K562 (cell line): ENCODE data around the gene LMBR1. TPM values are rescaled to one million over a fixed set of nuclear protein-coding genes. Genes with fewer than 3 reads are reported as not detected.

Experiments
- ATAC-seq: fragments of 200-7000 bp; cut with Tn5 transposase; 3 replicates; pipeline ENCODE4 v1.9.1; 2020; ENCODE audit warnings: moderate library complexity
- BruUV-seq: library from RNA; stranded (reverse); fragments of 400-500 nt; replicated peaks from 2 replicates; lab custom pipeline; 2021; lab: Mats Ljungman, UMichigan
- CTCF ChIA-PET: fragments of 300-600 bp; formaldehyde crosslinking; extraction: SDS; loops from one replicate; lab custom pipeline; 2021; ENCODE audit warnings: low intra/inter-chr PET ratio; lab: Yijun Ruan, JAX
- POLR2A ChIA-PET: fragments of 300-600, 350-650 bp; sonication (Branson Sonifier 250); formaldehyde crosslinking; extraction: SDS; loops from one replicate; lab custom pipeline; 2021; ENCODE audit warnings: antibody characterized with exemption, inconsistent platforms; lab: Yijun Ruan, JAX
- DNase-seq, 4 experiments: peaks; one replicate each; pipeline versions ENCODE4 v3.0.0 to v3.0.0-alpha.2; 2011 to 2018; ENCODE audit warnings: low spot score in 3 of 4, mixed read lengths in 3 of 4; ENCODE audit errors: extremely low read depth in 1 of 4
- FAIRE-seq: peaks from 2 replicates; lab custom pipeline; 2011; peaks lifted over from hg19 to GRCh38; lab: Jason Lieb, UNC
- H2AFZ ChIP-seq: 2 replicates; pipeline ENCODE4 v1.6.0; 2011; ENCODE audit warnings: low read depth, low read length, control low read depth, inconsistent platforms
- H3K27ac ChIP-seq: fragments of 200-600 bp; 3 replicates; pipeline ENCODE4 v1.8.0; 2011; ENCODE audit warnings: low read depth, mild to moderate bottlenecking, control low read depth, inconsistent platforms, low read length, moderate library complexity, mixed read lengths; ENCODE audit errors: extremely low read depth
- H3K27me3 ChIP-seq, 2 experiments: fragments of 300-600 bp in 1 of 2; 2 replicates in 1 of 2; 3 replicates in 1 of 2; pipeline versions ENCODE4 v1.6.0 to v1.8.0; 2011; ENCODE audit warnings: inconsistent platforms in 2 of 2, low read length in 2 of 2, mild to moderate bottlenecking in 1 of 2, mixed read lengths in 1 of 2, moderate library complexity in 1 of 2; ENCODE audit not compliant: control insufficient read depth in 2 of 2, insufficient read depth in 2 of 2
- H3K36me3 ChIP-seq: fragments of 300-600 bp; 3 replicates; pipeline ENCODE4 v1.8.0; 2011; ENCODE audit warnings: mild to moderate bottlenecking, low read length, inconsistent platforms; ENCODE audit not compliant: control insufficient read depth, insufficient read depth
- H3K4me1 ChIP-seq, 2 experiments: fragments of 200-600 bp in 1 of 2; replicated peaks in 1 of 2; 2 replicates in 1 of 2; 3 replicates in 1 of 2; pipeline versions ENCODE4 v1.5.1 to v1.8.0; 2011; ENCODE audit warnings: inconsistent platforms in 2 of 2, low read length in 2 of 2, mild to moderate bottlenecking in 1 of 2, mixed read lengths in 1 of 2, moderate library complexity in 1 of 2; ENCODE audit not compliant: control insufficient read depth in 2 of 2, insufficient read depth in 2 of 2
- H3K4me2 ChIP-seq: 2 replicates; pipeline ENCODE4 v1.6.1; 2011; ENCODE audit warnings: low read length, control low read depth, inconsistent platforms, mixed read lengths; ENCODE audit not compliant: insufficient read depth
- H3K4me3 ChIP-seq: fragments of 200-600 bp; sonication (generic), shearing (Covaris generic); 2 replicates; pipeline ENCODE4 v1.5.1; 2016; ENCODE audit warnings: control low read depth, inconsistent platforms
- H3K79me2 ChIP-seq: fragments of 200-600 bp; 3 replicates; pipeline ENCODE4 v1.8.0; 2011; ENCODE audit warnings: low read length, inconsistent platforms; ENCODE audit not compliant: control insufficient read depth, insufficient read depth
- H3K9ac ChIP-seq, 2 experiments: 2 replicates each; pipeline versions ENCODE4 v1.6.0 to v1.6.1; 2011; ENCODE audit warnings: low read depth in 2 of 2, low read length in 2 of 2, control low read depth in 1 of 2, inconsistent platforms in 1 of 2, mild to moderate bottlenecking in 1 of 2, mixed read lengths in 1 of 2; ENCODE audit not compliant: insufficient read depth in 1 of 2
- H3K9me1 ChIP-seq: one replicate; pipeline ENCODE4 v1.6.0; 2011; ENCODE audit warnings: inconsistent platforms, mild to moderate bottlenecking, low read length, moderate library complexity; ENCODE audit not compliant: control insufficient read depth, insufficient read depth
- H3K9me3 ChIP-seq: replicated peaks from 2 replicates; pipeline ENCODE4 v1.5.1; 2011; ENCODE audit warnings: low read depth, low read length, inconsistent platforms; ENCODE audit not compliant: control insufficient read depth, insufficient read depth
- H4K20me1 ChIP-seq: replicated peaks from 2 replicates; pipeline ENCODE4 v1.6.1; 2011; ENCODE audit warnings: low read length, inconsistent platforms, mixed read lengths; ENCODE audit not compliant: control insufficient read depth, insufficient read depth
- ASH1L ChIP-seq: fragments of 450-650 bp; IDR thresholded peaks from 2 replicates; pipeline ENCODE4 v1.6.1; 2018; ENCODE audit warnings: borderline replicate concordance, mild to moderate bottlenecking, low read depth; ENCODE audit not compliant: partially characterized antibody
- BACH1 ChIP-seq: fragments of 200-800 bp; sonication (Bioruptor generic); IDR thresholded peaks from 2 replicates; pipeline ENCODE4 v1.6.1; 2016; ENCODE audit warnings: missing genetic modification characterization, missing compliant biosample characterization
- FIP1L1 ChIP-seq: fragments of 200-400 bp; formaldehyde crosslinking; IDR thresholded peaks from 2 replicates; pipeline ENCODE4 v1.6.1; 2018; ENCODE audit warnings: mild to moderate bottlenecking, low read depth, low read length; ENCODE audit not compliant: poor library complexity, severe bottlenecking
- PHTF2 ChIP-seq: fragments of 250-450 bp; sonication (Bioruptor Pico); IDR thresholded peaks from 2 replicates; pipeline ENCODE4 v1.5.0; 2021; ENCODE audit warnings: mild to moderate bottlenecking
- RAD21 ChIP-seq, 2 experiments: fragments of 250-450 bp in 1 of 2; fragments of 450-650 bp in 1 of 2; sonication (Bioruptor Pico) in 1 of 2; formaldehyde crosslinking in 1 of 2; IDR thresholded peaks in 1 of 2; conservative IDR thresholded peaks in 1 of 2; 2 replicates each; pipeline versions ENCODE4 v1.4.0 to v1.8.0; 2020 to 2022; ENCODE audit warnings: mild to moderate bottlenecking in 2 of 2, moderate library complexity in 1 of 2
- TCF7 ChIP-seq: sonication (generic); IDR thresholded peaks from 2 replicates; pipeline ENCODE4 v1.6.1; 2016; ENCODE audit warnings: antibody characterized with exemption, borderline replicate concordance
- WHSC1 ChIP-seq: IDR thresholded peaks from one replicate; pipeline ENCODE4 v1.6.1; 2012; ENCODE audit warnings: low read length, control low read depth, inconsistent platforms
- ZBTB17 ChIP-seq: fragments of 450-650 bp; formaldehyde crosslinking; IDR thresholded peaks from 2 replicates; pipeline ENCODE4 v1.4.0; 2020; ENCODE audit warnings: mild to moderate bottlenecking
- ZNF146 ChIP-seq: IDR thresholded peaks from one replicate; pipeline ENCODE4 v1.6.1; 2018; ENCODE audit warnings: missing compliant biosample characterization; ENCODE audit not compliant: unreplicated experiment
- ZNF785 ChIP-seq: fragments of 250-450 bp; sonication (Bioruptor Pico); IDR thresholded peaks from 2 replicates; pipeline ENCODE4 v1.4.0; 2020; ENCODE audit warnings: mild to moderate bottlenecking
- WGBS: fragments of 100-300 bp; shearing (Covaris generic); methylation state at CpG from one replicate; pipeline ENCODE4 v1.1.6; 2016; ENCODE audit warnings: low coverage, mixed read lengths; ENCODE audit not compliant: insufficient coverage; ENCODE audit errors: missing lambda C conversion rate; 5-methylcytosine and 5-hydroxymethylcytosine counted together
- in situ Hi-C: fragments of 300-500 bp; cut with MboI; formaldehyde crosslinking; loops from 4 replicates; pipeline ENCODE4 v1.15.0; 2018; ENCODE audit warnings: inconsistent platforms, mixed read lengths
- intact Hi-C: fragments of 100-400 bp; cut with micrococcal nuclease; formaldehyde crosslinking; loops from 2 replicates; pipeline ENCODE4 v1.14.2; 2022
- polyA plus RNA-seq, 8 experiments: library from polyadenylated mRNA; depleted of rRNA in 4 of 8; stranded (reverse) in 5 of 8; unstranded in 3 of 8; fragments of >200 nt; fragmentation: Nextera tagmentation in 2 of 8; fragmentation: Illumina TruSeq in 1 of 8; extraction: Ambion mirVana in 2 of 8; extraction: Trizol in 1 of 8; gene quantifications; 2 replicates each; pipeline versions ENCODE4 v1.2.1 to v1.2.3, GENCODE V29; 2011 to 2014; ENCODE audit warnings: inconsistent platforms in 1 of 8, missing spikeins in 1 of 8
- total RNA-seq, 7 experiments: library from RNA; depleted of rRNA in 6 of 7; stranded (reverse); fragments of >200 nt in 6 of 7; fragmentation: Illumina TruSeq in 2 of 7; extraction: Trizol in 2 of 7; gene quantifications; 2 replicates each; pipeline versions ENCODE4 v1.2.1 to v1.2.3, GENCODE V29; 2011 to 2021; ENCODE audit warnings: low replicate concordance in 1 of 7
- TF ChIP-seq, protein P1 (sequence below), 2 experiments: IDR thresholded peaks; 2 replicates each; pipeline ENCODE4 v1.6.1; 2011; ENCODE audit warnings: borderline replicate concordance in 1 of 2, control low read depth in 1 of 2, low read depth in 1 of 2, low read length in 1 of 2, mild to moderate bottlenecking in 1 of 2, mixed read lengths in 1 of 2, moderate library complexity in 1 of 2; ENCODE audit not compliant: insufficient read depth in 1 of 2, insufficient read length in 1 of 2, poor library complexity in 1 of 2, severe bottlenecking in 1 of 2; ENCODE audit errors: extremely low read depth in 1 of 2
- TF ChIP-seq, protein P2 (sequence below): fragments of 200-800 bp; sonication (Bioruptor generic); IDR thresholded peaks from 2 replicates; pipeline ENCODE4 v1.6.1; 2016; ENCODE audit warnings: missing genetic modification characterization, missing compliant biosample characterization

The LMBR1 gene
- total and polyA plus RNA-seq, 9 of the 15 experiments (the other 6 are each of a cell fraction or from before 2014, with no cell fraction given), result 7.7 to 90.0 (median 59.9) TPM

DNA sequence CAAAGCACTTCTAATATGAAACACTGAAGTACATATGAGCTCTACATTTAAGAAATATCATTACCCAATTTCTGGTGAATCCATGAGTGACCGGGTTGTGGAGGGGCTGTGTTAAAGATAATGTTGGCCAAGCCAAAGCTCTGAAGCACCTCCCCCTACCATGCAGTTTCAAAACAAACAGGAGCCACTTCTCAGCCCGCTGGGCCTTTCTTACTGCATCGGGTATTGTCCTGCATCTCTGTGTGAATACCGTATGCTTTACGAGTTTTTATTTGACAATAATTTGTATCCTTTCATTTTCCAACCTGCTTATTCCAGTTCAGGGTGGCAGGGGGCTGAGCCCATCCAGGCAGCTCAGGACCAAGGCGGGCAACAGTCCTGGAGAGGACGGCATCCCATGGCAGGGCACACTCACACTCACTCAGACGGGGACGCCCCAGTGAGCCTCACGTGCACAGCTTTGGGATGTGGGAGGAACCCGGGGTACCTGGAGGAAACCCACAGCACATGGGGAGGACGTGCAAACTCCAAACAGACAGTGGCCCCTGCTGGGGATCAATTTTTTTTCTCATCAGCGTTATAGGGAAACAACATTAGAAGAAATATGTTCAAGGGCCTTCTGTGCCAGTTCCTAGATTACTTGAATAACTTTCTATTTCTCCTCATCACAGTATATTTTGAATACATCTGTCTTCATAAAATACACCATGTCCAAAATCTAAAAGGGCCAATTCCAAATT, 250.5 kb downstream of the LMBR1 start (continued):
- peak in 1 of 2 experiments; percentile 48; a peak in 2 of 4 replicates for TF ChIP-seq RAD21 (CRISPR knock-in tag; conservative IDR thresholded peaks at IDR 0.05 in 1 of 2, IDR thresholded peaks at IDR 0.05 in 1 of 2)

DNA sequence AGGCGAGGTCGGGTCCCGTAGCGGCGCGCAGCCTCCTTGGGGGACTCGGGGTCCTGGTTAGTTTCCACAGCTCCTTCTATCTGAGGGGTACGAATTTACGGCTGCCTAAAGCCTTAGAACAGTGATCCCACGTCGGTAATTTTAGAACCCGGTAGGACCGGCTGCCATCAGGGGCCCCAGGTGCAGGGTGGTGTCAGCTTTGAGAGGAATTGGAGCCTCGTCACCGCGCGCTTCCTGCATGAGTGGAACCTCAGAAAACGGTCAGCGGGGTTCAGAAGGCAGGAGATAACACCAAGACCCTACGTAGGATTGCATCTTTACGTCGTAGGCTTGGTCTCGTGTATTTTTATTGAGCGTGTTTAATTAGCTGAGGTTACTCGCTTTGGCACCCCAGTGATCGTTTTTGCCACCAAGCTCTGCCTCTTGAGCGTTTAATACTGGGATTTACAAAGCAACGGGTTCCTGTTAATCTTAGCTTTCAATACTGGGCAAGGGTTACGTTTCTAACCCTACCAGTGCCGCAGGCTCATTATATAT, 252.0 kb downstream of the LMBR1 start:
- peak overlapping the region; percentile 91 to 94 for H3K9ac ChIP-seq
- 1% methylated on average over 30 of the region's 30 CpGs for WGBS
- FAIRE-seq, result peak; percentile 54
- TF ChIP-seq PHTF2 (CRISPR knock-in tag) (no peak), ASH1L (no peak), FIP1L1 (no peak), WHSC1 (no peak), BACH1 (tag) (no peak), ZNF146 (CRISPR knock-in tag) (no peak), ZBTB17 (CRISPR knock-in tag) (0 out of 2 replicates have a peak, but pooled peaks have one; percentile 47), ZNF785 (CRISPR knock-in tag) (no peak), TCF7 (no peak)
- TF ChIP-seq, protein P1, sequence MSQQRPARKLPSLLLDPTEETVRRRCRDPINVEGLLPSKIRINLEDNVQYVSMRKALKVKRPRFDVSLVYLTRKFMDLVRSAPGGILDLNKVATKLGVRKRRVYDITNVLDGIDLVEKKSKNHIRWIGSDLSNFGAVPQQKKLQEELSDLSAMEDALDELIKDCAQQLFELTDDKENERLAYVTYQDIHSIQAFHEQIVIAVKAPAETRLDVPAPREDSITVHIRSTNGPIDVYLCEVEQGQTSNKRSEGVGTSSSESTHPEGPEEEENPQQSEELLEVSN (IDR thresholded peaks at IDR 0.05; ENCODE audit: borderline replicate concordance in 1 of 2, extremely low read depth in 1 of 2, insufficient read depth in 1 of 2, insufficient read length in 1 of 2, low read depth in 1 of 2, low read length in 1 of 2, poor library complexity in 1 of 2, severe bottlenecking in 1 of 2), result peak in 1 of 2 experiments; percentile 44
- TF ChIP-seq, protein P2, sequence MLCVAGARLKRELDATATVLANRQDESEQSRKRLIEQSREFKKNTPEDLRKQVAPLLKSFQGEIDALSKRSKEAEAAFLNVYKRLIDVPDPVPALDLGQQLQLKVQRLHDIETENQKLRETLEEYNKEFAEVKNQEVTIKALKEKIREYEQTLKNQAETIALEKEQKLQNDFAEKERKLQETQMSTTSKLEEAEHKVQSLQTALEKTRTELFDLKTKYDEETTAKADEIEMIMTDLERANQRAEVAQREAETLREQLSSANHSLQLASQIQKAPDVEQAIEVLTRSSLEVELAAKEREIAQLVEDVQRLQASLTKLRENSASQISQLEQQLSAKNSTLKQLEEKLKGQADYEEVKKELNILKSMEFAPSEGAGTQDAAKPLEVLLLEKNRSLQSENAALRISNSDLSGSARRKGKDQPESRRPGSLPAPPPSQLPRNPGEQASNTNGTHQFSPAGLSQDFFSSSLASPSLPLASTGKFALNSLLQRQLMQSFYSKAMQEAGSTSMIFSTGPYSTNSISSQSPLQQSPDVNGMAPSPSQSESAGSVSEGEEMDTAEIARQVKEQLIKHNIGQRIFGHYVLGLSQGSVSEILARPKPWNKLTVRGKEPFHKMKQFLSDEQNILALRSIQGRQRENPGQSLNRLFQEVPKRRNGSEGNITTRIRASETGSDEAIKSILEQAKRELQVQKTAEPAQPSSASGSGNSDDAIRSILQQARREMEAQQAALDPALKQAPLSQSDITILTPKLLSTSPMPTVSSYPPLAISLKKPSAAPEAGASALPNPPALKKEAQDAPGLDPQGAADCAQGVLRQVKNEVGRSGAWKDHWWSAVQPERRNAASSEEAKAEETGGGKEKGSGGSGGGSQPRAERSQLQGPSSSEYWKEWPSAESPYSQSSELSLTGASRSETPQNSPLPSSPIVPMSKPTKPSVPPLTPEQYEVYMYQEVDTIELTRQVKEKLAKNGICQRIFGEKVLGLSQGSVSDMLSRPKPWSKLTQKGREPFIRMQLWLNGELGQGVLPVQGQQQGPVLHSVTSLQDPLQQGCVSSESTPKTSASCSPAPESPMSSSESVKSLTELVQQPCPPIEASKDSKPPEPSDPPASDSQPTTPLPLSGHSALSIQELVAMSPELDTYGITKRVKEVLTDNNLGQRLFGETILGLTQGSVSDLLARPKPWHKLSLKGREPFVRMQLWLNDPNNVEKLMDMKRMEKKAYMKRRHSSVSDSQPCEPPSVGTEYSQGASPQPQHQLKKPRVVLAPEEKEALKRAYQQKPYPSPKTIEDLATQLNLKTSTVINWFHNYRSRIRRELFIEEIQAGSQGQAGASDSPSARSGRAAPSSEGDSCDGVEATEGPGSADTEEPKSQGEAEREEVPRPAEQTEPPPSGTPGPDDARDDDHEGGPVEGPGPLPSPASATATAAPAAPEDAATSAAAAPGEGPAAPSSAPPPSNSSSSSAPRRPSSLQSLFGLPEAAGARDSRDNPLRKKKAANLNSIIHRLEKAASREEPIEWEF (CRISPR knock-in tag), result 0 out of 2 replicates have a peak, but pooled peaks have one; percentile 13

More for the DNA sequence above, 252.0 kb downstream of the LMBR1 start:
- intact Hi-C loops (loop anchor here (5.0 to 10.0 kb wide), 3 partner anchors 96 to 836 kb away; partner anchors contain the start of gene LMBR1), in situ Hi-C loops (no loop called here)
- no peaks in the 10 kb centered on the region for H3K27me3 ChIP-seq
- H3K4me2 ChIP-seq, result peak overlapping the region; percentile 91
- CTCF ChIA-PET, result no interaction called here
- peaks cover 5 to 20% of the 10 kb centered on the region in 2 experiments; a peak in 4 of 5 replicates for H3K4me1 ChIP-seq
- H3K9me1 ChIP-seq, result no peaks in the 10 kb centered on the region
- H3K9me3 ChIP-seq, result no peaks in the 10 kb centered on the region
- POLR2A ChIA-PET, result interaction anchor here (0.6 to 2.3 kb wide), 11 partner anchors 9 to 312 kb away, joined by 3 to 13 read pairs (median 5); no protein-coding TSS in a partner anchor
- DNase-seq (peak in 2 of 4 experiments; percentile 73 to 83), ATAC-seq (peak; percentile 54)
- H2AFZ ChIP-seq, result peak overlapping the region; percentile 86
- H4K20me1 ChIP-seq, result no peaks in the 10 kb centered on the region
- peak overlapping the region; percentile 71 for H3K4me3 ChIP-seq
- H3K27ac ChIP-seq, result peak overlapping the region; percentile 90
- peaks cover 3% of the 10 kb centered on the region; the same call in 1 of the 3 replicates for H3K36me3 ChIP-seq
- H3K79me2 ChIP-seq, result peaks cover 46% of the 10 kb centered on the region
- TSS peak; percentile 84 for BruUV-seq
